CD4-positive, alpha-beta memory T cell (primary cell): Measurements from ENCODE around the gene LINC01488. TPM values are rescaled to one million over a fixed set of nuclear protein-coding genes. Genes with fewer than 3 reads are reported as not detected.

ENCODE experiments used
- CTCF ChIA-PET: fragments of 350-600 bp; sonication (Branson Sonifier 250); formaldehyde crosslinking; loops from one replicate; lab custom pipeline; 2021; ENCODE audit warnings: inconsistent platforms; ENCODE audit not compliant: partially characterized antibody; lab: Charles Lee
- POLR2A ChIA-PET: fragments of 350-600 bp; sonication (Branson Sonifier 250); formaldehyde crosslinking; loops from one replicate; lab custom pipeline; 2021; ENCODE audit not compliant: partially characterized antibody; lab: Charles Lee
- DNase-seq, 5 donors: peaks; one replicate each; pipeline versions ENCODE4 v3.0.0 to v3.0.0-alpha.2; 2020 to 2022; ENCODE audit warnings: mixed read lengths in 1 of 5
- H3K27ac ChIP-seq: one replicate; pipeline ENCODE4 v1.7.0; 2013; ENCODE audit warnings: low read depth, low read length
- H3K27me3 ChIP-seq: 2 replicates; pipeline ENCODE4 v1.7.0; 2013; ENCODE audit warnings: mild to moderate bottlenecking, low read length, moderate library complexity; ENCODE audit not compliant: insufficient read depth
- H3K36me3 ChIP-seq: 2 replicates; pipeline ENCODE4 v1.7.0; 2013; ENCODE audit warnings: mild to moderate bottlenecking, low read length, moderate library complexity; ENCODE audit not compliant: insufficient read depth
- H3K4me1 ChIP-seq: 2 replicates; pipeline ENCODE4 v1.7.0; 2013; ENCODE audit warnings: mild to moderate bottlenecking, low read length, moderate library complexity; ENCODE audit not compliant: insufficient read depth
- H3K4me3 ChIP-seq, 2 donors: one replicate each; pipeline ENCODE4 v1.7.0; 2013; ENCODE audit warnings: low read length in 2 of 2, mild to moderate bottlenecking in 1 of 2
- H3K9me3 ChIP-seq, 2 donors: one replicate each; pipeline ENCODE4 v1.7.0; 2013; ENCODE audit warnings: low read length in 2 of 2, control low read depth in 1 of 2; ENCODE audit not compliant: control insufficient read depth in 1 of 2
- H3K27ac Mint-ChIP-seq, 7 donors: one replicate each; pipeline ENCODE4 v1.8.0; 2020 to 2021; ENCODE audit warnings: mixed read lengths in 7 of 7, mild to moderate bottlenecking in 6 of 7, inconsistent platforms in 3 of 7, moderate library complexity in 3 of 7
- H3K27me3 Mint-ChIP-seq, 2 donors: one replicate each; pipeline ENCODE4 v1.8.0; 2020 to 2021; ENCODE audit warnings: mixed read lengths in 2 of 2
- H3K36me3 Mint-ChIP-seq, 2 donors: one replicate each; pipeline ENCODE4 v1.8.0; 2020 to 2021; ENCODE audit warnings: mixed read lengths in 2 of 2, inconsistent platforms in 1 of 2, mild to moderate bottlenecking in 1 of 2
- H3K4me1 Mint-ChIP-seq, 4 donors: one replicate each; pipeline ENCODE4 v1.8.0; 2020 to 2021; ENCODE audit warnings: mixed read lengths in 4 of 4, mild to moderate bottlenecking in 1 of 4
- H3K4me3 Mint-ChIP-seq, 8 donors: one replicate each; pipeline ENCODE4 v1.8.0; 2020 to 2021; ENCODE audit warnings: mixed read lengths in 8 of 8, mild to moderate bottlenecking in 7 of 8, moderate library complexity in 6 of 8, inconsistent platforms in 3 of 8
- H3K9me3 Mint-ChIP-seq, 8 donors: one replicate each; pipeline ENCODE4 v1.8.0; 2020 to 2021; ENCODE audit warnings: mixed read lengths in 8 of 8, mild to moderate bottlenecking in 5 of 8, inconsistent platforms in 3 of 8, moderate library complexity in 1 of 8
- intact Hi-C: fragments of 100-400 bp; cut with micrococcal nuclease; formaldehyde crosslinking; loops from one replicate; pipeline ENCODE4 v1.15.1; 2023
- polyA plus RNA-seq, 2 donors: library from polyadenylated mRNA; unstranded; fragments of 300-500 nt; fragmentation: Illumina TruSeq; gene quantifications; one replicate each; pipeline ENCODE4 v1.2.3, GENCODE V29; 2021
- total RNA-seq, 2 experiments: library from RNA; stranded (reverse); gene quantifications; one replicate each; pipeline ENCODE4 v1.2.3, GENCODE V29; 2021

The LINC01488 gene
- total and polyA plus RNA-seq, 4 experiments from 2014 or later, result not detected

GRCh38 chr11:69484427-69485259, 3.2 kb downstream of the LINC01488 start:
- H3K27ac ChIP-seq, result no peak overlapping the region
- no peak overlapping the region for H3K4me3 ChIP-seq
- Mint-ChIP-seq H3K36me3 (no peaks in the 10 kb centered on the region), H3K27ac (no peak overlapping the region), H3K27me3 (no peaks in the 10 kb centered on the region), H3K4me3 (no peak overlapping the region), H3K9me3 (no peaks in the 10 kb centered on the region), H3K4me1 (no peaks in the 10 kb centered on the region)
- H3K36me3 ChIP-seq, result no peaks in the 10 kb centered on the region
- POLR2A ChIA-PET, result no interaction called here
- DNase-seq, result no peak
- H3K4me1 ChIP-seq, result no peaks in the 10 kb centered on the region
- CTCF ChIA-PET, result no interaction called here
- no peaks in the 10 kb centered on the region for H3K9me3 ChIP-seq
- intact Hi-C loops, result no loop called here
- no peaks in the 10 kb centered on the region for H3K27me3 ChIP-seq

- H3K27ac ChIP-seq, result no peak overlapping the region
- H3K36me3 Mint-ChIP-seq, result no peaks in the 10 kb centered on the region
- no peak overlapping the region for H3K27ac Mint-ChIP-seq
- H3K27me3 Mint-ChIP-seq, result no peaks in the 10 kb centered on the region
- H3K4me1 Mint-ChIP-seq, result no peaks in the 10 kb centered on the region
- DNase-seq, result no peak
- no peaks in the 10 kb centered on the region for H3K36me3 ChIP-seq
- H3K4me1 ChIP-seq, result no peaks in the 10 kb centered on the region
- H3K27me3 ChIP-seq, result no peaks in the 10 kb centered on the region
- H3K9me3 Mint-ChIP-seq, result no peaks in the 10 kb centered on the region
- no peaks in the 10 kb centered on the region for H3K9me3 ChIP-seq
- intact Hi-C loops, result no loop called here
- POLR2A ChIA-PET, result no interaction called here
- H3K4me3 ChIP-seq, result no peak overlapping the region
- CTCF ChIA-PET, result no interaction called here
- H3K4me3 Mint-ChIP-seq, result no peak overlapping the region
These were observed 4.0 kb downstream of the LINC01488 start for GRCh38 chr11:69485337-69486041.

GRCh38 chr11:69486056-69486772, 4.8 kb downstream of the LINC01488 start:
- Mint-ChIP-seq H3K27ac (no peak overlapping the region), H3K27me3 (no peaks in the 10 kb centered on the region), H3K9me3 (no peaks in the 10 kb centered on the region), H3K36me3 (no peaks in the 10 kb centered on the region), H3K4me3 (no peak overlapping the region), H3K4me1 (no peaks in the 10 kb centered on the region)
- POLR2A ChIA-PET, result no interaction called here
- Histone ChIP-seq H3K27me3 (no peaks in the 10 kb centered on the region), H3K4me1 (no peaks in the 10 kb centered on the region), H3K9me3 (no peaks in the 10 kb centered on the region), H3K27ac (no peak overlapping the region), H3K36me3 (no peaks in the 10 kb centered on the region), H3K4me3 (no peak overlapping the region)
- DNase-seq, result no peak
- intact Hi-C loops, result no loop called here
- CTCF ChIA-PET, result no interaction called here

GRCh38 chr11:69486773-69487291, 5.4 kb downstream of the LINC01488 start:
- H3K4me3 Mint-ChIP-seq, result no peak overlapping the region
- POLR2A ChIA-PET, result no interaction called here
- H3K27me3 ChIP-seq, result no peaks in the 10 kb centered on the region
- peaks cover 0 to 5% of the 10 kb centered on the region in 2 donors for H3K27me3 Mint-ChIP-seq
- H3K9me3 Mint-ChIP-seq, result no peaks in the 10 kb centered on the region
- no peak overlapping the region for H3K4me3 ChIP-seq
- H3K4me1 ChIP-seq, result no peaks in the 10 kb centered on the region
- CTCF ChIA-PET, result no interaction called here
- DNase-seq, result no peak
- no peaks in the 10 kb centered on the region for H3K4me1 Mint-ChIP-seq
- no peaks in the 10 kb centered on the region for H3K9me3 ChIP-seq
- no peak overlapping the region for H3K27ac ChIP-seq
- H3K36me3 ChIP-seq, result no peaks in the 10 kb centered on the region
- no peaks in the 10 kb centered on the region for H3K36me3 Mint-ChIP-seq
- H3K27ac Mint-ChIP-seq, result no peak overlapping the region
- intact Hi-C loops, result no loop called here

GRCh38 chr11:69487391-69487790, 5.9 kb downstream of the LINC01488 start:
- Histone ChIP-seq H3K27ac (no peak overlapping the region), H3K9me3 (no peaks in the 10 kb centered on the region), H3K27me3 (no peaks in the 10 kb centered on the region), H3K36me3 (no peaks in the 10 kb centered on the region), H3K4me3 (no peak overlapping the region), H3K4me1 (no peaks in the 10 kb centered on the region)
- H3K4me3 Mint-ChIP-seq, result no peak overlapping the region
- ChIA-PET CTCF (no interaction called here), POLR2A (no interaction called here)
- no peak overlapping the region for H3K27ac Mint-ChIP-seq
- no peaks in the 10 kb centered on the region for H3K9me3 Mint-ChIP-seq
- H3K27me3 Mint-ChIP-seq, result peaks cover 0 to 5% of the 10 kb centered on the region in 2 donors
- H3K36me3 Mint-ChIP-seq, result no peaks in the 10 kb centered on the region
- DNase-seq, result no peak
- H3K4me1 Mint-ChIP-seq, result no peaks in the 10 kb centered on the region
- intact Hi-C loops, result no loop called here

GRCh38 chr11:69487849-69488542, 6.5 kb downstream of the LINC01488 start:
- H3K27me3 ChIP-seq, result no peaks in the 10 kb centered on the region
- no peaks in the 10 kb centered on the region for H3K9me3 Mint-ChIP-seq
- H3K27me3 Mint-ChIP-seq, result peaks cover 0 to 5% of the 10 kb centered on the region in 2 donors
- H3K4me3 Mint-ChIP-seq, result no peak overlapping the region
- DNase-seq, result no peak
- no peaks in the 10 kb centered on the region for H3K4me1 ChIP-seq
- intact Hi-C loops, result no loop called here
- H3K36me3 Mint-ChIP-seq, result no peaks in the 10 kb centered on the region
- ChIA-PET CTCF (no interaction called here), POLR2A (no interaction called here)
- no peak overlapping the region for H3K27ac Mint-ChIP-seq
- H3K36me3 ChIP-seq, result no peaks in the 10 kb centered on the region
- H3K9me3 ChIP-seq, result no peaks in the 10 kb centered on the region
- H3K4me1 Mint-ChIP-seq, result no peaks in the 10 kb centered on the region
- H3K27ac ChIP-seq, result no peak overlapping the region
- H3K4me3 ChIP-seq, result no peak overlapping the region

GRCh38 chr11:69488543-69488940, 7.1 kb downstream of the LINC01488 start:
- Histone ChIP-seq H3K4me3 (no peak overlapping the region), H3K4me1 (no peaks in the 10 kb centered on the region), H3K27ac (no peak overlapping the region), H3K27me3 (no peaks in the 10 kb centered on the region), H3K36me3 (no peaks in the 10 kb centered on the region), H3K9me3 (no peaks in the 10 kb centered on the region)
- H3K27ac Mint-ChIP-seq, result no peak overlapping the region
- no peak for DNase-seq
- peaks cover 0 to 5% of the 10 kb centered on the region in 2 donors for H3K27me3 Mint-ChIP-seq
- ChIA-PET CTCF (no interaction called here), POLR2A (no interaction called here)
- no peaks in the 10 kb centered on the region for H3K4me1 Mint-ChIP-seq
- no peaks in the 10 kb centered on the region for H3K36me3 Mint-ChIP-seq
- intact Hi-C loops, result no loop called here
- no peaks in the 10 kb centered on the region for H3K9me3 Mint-ChIP-seq
- H3K4me3 Mint-ChIP-seq, result no peak overlapping the region
